HepG2 (cell line): ENCODE results near the gene BAHD1. TPM values are rescaled to one million over a fixed set of nuclear protein-coding genes. Genes with fewer than 3 reads are reported as not detected.
A peak's percentile ranks its signal among the peaks of the same experiment; 100 is the strongest.

Experiments
- HINFP ChIP-seq: sonication (generic); formaldehyde crosslinking; IDR thresholded peaks from 2 replicates; pipeline ENCODE4 v1.4.0; 2020; ENCODE audit warnings: low read depth, mild to moderate bottlenecking, missing genetic modification reagents
- HMGXB4 ChIP-seq, 2 experiments: sonication (generic) in 1 of 2; formaldehyde crosslinking in 1 of 2; IDR thresholded peaks; 2 replicates each; pipeline versions ENCODE4 v1.4.0 to v1.6.1; 2018 to 2020; ENCODE audit warnings: missing genetic modification reagents in 2 of 2, borderline replicate concordance in 1 of 2, low read depth in 1 of 2, mild to moderate bottlenecking in 1 of 2, missing biosample characterization in 1 of 2
- ZBTB21 ChIP-seq: sonication (generic); formaldehyde crosslinking; IDR thresholded peaks from 2 replicates; pipeline ENCODE4 v1.4.0; 2020; ENCODE audit warnings: missing genetic modification reagents
- ZBTB37 ChIP-seq: sonication (generic); formaldehyde crosslinking; IDR thresholded peaks from 2 replicates; pipeline ENCODE4 v1.4.0; 2020; ENCODE audit warnings: mild to moderate bottlenecking, missing genetic modification reagents
- ZBTB40 ChIP-seq, 2 experiments: fragments of 450-650 bp in 1 of 2; sonication (generic) in 1 of 2; formaldehyde crosslinking in 1 of 2; IDR thresholded peaks; 2 replicates each; pipeline versions ENCODE4 v1.6.1 to v1.8.0; 2016 to 2022; ENCODE audit warnings: antibody characterized with exemption in 1 of 2, mild to moderate bottlenecking in 1 of 2, missing genetic modification reagents in 1 of 2
- ZKSCAN1 ChIP-seq: fragments of 150-350 bp; IDR thresholded peaks from 2 replicates; pipeline ENCODE4 v1.6.1; 2014; ENCODE audit warnings: low read length
- ZNF253 ChIP-seq: sonication (generic); formaldehyde crosslinking; IDR thresholded peaks from 2 replicates; pipeline ENCODE4 v1.8.0; 2022; ENCODE audit warnings: mild to moderate bottlenecking, missing genetic modification reagents, borderline replicate concordance
- ZNF589 ChIP-seq: sonication (generic); formaldehyde crosslinking; conservative IDR thresholded peaks from 2 replicates; pipeline ENCODE4 v1.8.0; 2022; ENCODE audit warnings: mild to moderate bottlenecking, moderate library complexity, missing genetic modification reagents
- ZNF740 ChIP-seq: sonication (generic); formaldehyde crosslinking; IDR thresholded peaks from 2 replicates; pipeline ENCODE4 v1.4.0; 2020; ENCODE audit warnings: missing genetic modification reagents
- ZSCAN21 ChIP-seq: sonication (generic); formaldehyde crosslinking; IDR thresholded peaks from 2 replicates; pipeline ENCODE4 v1.8.0; 2022; ENCODE audit warnings: mild to moderate bottlenecking, missing genetic modification reagents, moderate library complexity, borderline replicate concordance
- polyA plus RNA-seq, 8 experiments: library from polyadenylated mRNA; depleted of rRNA in 3 of 8; stranded (reverse) in 7 of 8; unstranded in 1 of 8; fragments of >200 nt; fragmentation: Illumina TruSeq in 4 of 8; extraction: Trizol in 4 of 8; gene quantifications; 2 replicates each; pipeline versions ENCODE4 v1.2.1 to v1.2.3, GENCODE V29; 2011 to 2016; ENCODE audit warnings: low read depth in 4 of 8, missing spikeins in 1 of 8, mixed read lengths in 1 of 8; ENCODE audit not compliant: insufficient read depth in 1 of 8
- total RNA-seq, 5 experiments: library from RNA; depleted of rRNA; stranded (reverse); fragments of >200 nt; fragmentation: Illumina TruSeq; extraction: Trizol; gene quantifications; 2 replicates each; pipeline ENCODE4 v1.2.3, GENCODE V29; 2016; ENCODE audit warnings: low read depth in 1 of 5

BAHD1 gene
- total and polyA plus RNA-seq, 2 of the 13 experiments (the other 11 are each of a cell fraction or from before 2014, with no cell fraction given), result 3.3 to 8.7 TPM

GRCh38 chr15:40511472-40512133 lies 70.8 kb downstream of the BAHD1 start (continued):
- TF ChIP-seq ZBTB37 (no peak), ZSCAN21 (CRISPR knock-in tag) (peak; percentile 73; the same call in 1 of the 2 replicates), ZKSCAN1 (no peak), ZBTB40 (IDR thresholded peaks at IDR 0.05) (no peak), ZBTB40 (CRISPR knock-in tag; IDR thresholded peaks at IDR 0.05) (no peak; the same call in 1 of the 2 replicates), ZNF740 (CRISPR knock-in tag) (no peak), ZNF589 (CRISPR knock-in tag) (no peak), HMGXB4 (CRISPR knock-in tag; IDR thresholded peaks at IDR 0.05; ENCODE audit: borderline replicate concordance in 1 of 2, low read depth in 1 of 2) (peak; percentile 62 to 81; a peak in 2 of 4 replicates), HINFP (peak; percentile 84), ZNF253 (CRISPR knock-in tag) (no peak), ZBTB21 (CRISPR knock-in tag) (no peak)
